GM23338 (cell line): Measurements from ENCODE around the gene GLRA2. TPM values are rescaled to one million over a fixed set of nuclear protein-coding genes. Genes with fewer than 3 reads are reported as not detected.

Experiments used
- ATAC-seq: fragments of 200-7000 bp; cut with Tn5 transposase; 3 replicates; pipeline ENCODE4 v1.9.1; 2020
- DNase-seq: peaks from one replicate; pipeline ENCODE4 v3.0.0-alpha.2; 2015; ENCODE audit warnings: low spot score
- H2AFZ ChIP-seq: fragments of 200-600 bp; sonication (generic); 2 replicates; pipeline ENCODE4 v1.8.0; 2016; ENCODE audit warnings: antibody characterized with exemption, mild to moderate bottlenecking, moderate library complexity
- H3F3A ChIP-seq: fragments of 200-600 bp; sonication (generic); replicated peaks from 2 replicates; pipeline ENCODE4 v1.8.0; 2017; ENCODE audit warnings: antibody characterized with exemption, mixed run types, low read depth
- H3K27ac ChIP-seq: fragments of 200-600 bp; sonication (generic); 2 replicates; pipeline ENCODE4 v1.6.1; 2016; ENCODE audit warnings: low read depth
- H3K27me3 ChIP-seq: fragments of 200-600 bp; sonication (generic); 2 replicates; pipeline ENCODE4 v1.8.0; 2016; ENCODE audit warnings: mild to moderate bottlenecking, mixed run types, moderate library complexity; ENCODE audit not compliant: insufficient read depth
- H3K36me3 ChIP-seq: fragments of 200-600 bp; sonication (generic); 2 replicates; pipeline ENCODE4 v1.8.0; 2016; ENCODE audit warnings: mild to moderate bottlenecking; ENCODE audit not compliant: insufficient read depth
- H3K4me1 ChIP-seq: fragments of 200-600 bp; sonication (generic); 2 replicates; pipeline ENCODE4 v1.8.0; 2016; ENCODE audit warnings: mild to moderate bottlenecking, moderate library complexity; ENCODE audit not compliant: insufficient read depth
- H3K4me2 ChIP-seq: fragments of 200-600 bp; sonication (generic); 2 replicates; pipeline ENCODE4 v1.7.1; 2017; ENCODE audit warnings: mixed run types
- H3K4me3 ChIP-seq: fragments of 200-600 bp; sonication (generic); 2 replicates; pipeline ENCODE4 v1.6.1; 2016; ENCODE audit warnings: mixed run types
- H3K79me2 ChIP-seq: fragments of 200-600 bp; sonication (generic); replicated peaks from 2 replicates; pipeline ENCODE4 v1.8.0; 2017; ENCODE audit warnings: mild to moderate bottlenecking; ENCODE audit not compliant: insufficient read depth
- H3K9me2 ChIP-seq: fragments of 200-600 bp; sonication (generic); 2 replicates; pipeline ENCODE4 v1.8.0; 2017; ENCODE audit not compliant: insufficient read depth
- H4K20me1 ChIP-seq: fragments of 200-600 bp; sonication (generic); replicated peaks from 2 replicates; pipeline ENCODE4 v1.8.0; 2017; ENCODE audit warnings: mild to moderate bottlenecking; ENCODE audit not compliant: insufficient read depth
- H3K27ac Mint-ChIP-seq: 2 replicates; pipeline ENCODE4 v1.8.0; 2020; ENCODE audit warnings: inconsistent platforms, mild to moderate bottlenecking, moderate library complexity, mixed read lengths
- H3K27me3 Mint-ChIP-seq: 3 replicates; pipeline ENCODE4 v1.8.0; 2022; ENCODE audit warnings: low read depth, mild to moderate bottlenecking, moderate library complexity, mixed read lengths, inconsistent platforms; ENCODE audit not compliant: insufficient read depth, poor library complexity
- H3K36me3 Mint-ChIP-seq: 3 replicates; pipeline ENCODE4 v1.8.0; 2021; ENCODE audit warnings: low read depth, mild to moderate bottlenecking, inconsistent platforms, moderate library complexity, mixed read lengths
- H3K4me1 Mint-ChIP-seq: 3 replicates; pipeline ENCODE4 v1.8.0; 2020; ENCODE audit warnings: mild to moderate bottlenecking, inconsistent platforms, mixed read lengths
- H3K4me3 Mint-ChIP-seq: 3 replicates; pipeline ENCODE4 v1.8.0; 2021; ENCODE audit warnings: moderate library complexity, mild to moderate bottlenecking, inconsistent platforms, mixed read lengths
- H3K9me3 Mint-ChIP-seq: 3 replicates; pipeline ENCODE4 v1.8.0; 2020; ENCODE audit warnings: moderate library complexity, mild to moderate bottlenecking, inconsistent platforms, mixed read lengths
- CREB1 ChIP-seq: fragments of 250-450 bp; sonication (Bioruptor Pico); IDR thresholded peaks from 2 replicates; pipeline ENCODE4 v1.5.0; 2020; ENCODE audit warnings: low read depth, mild to moderate bottlenecking, moderate library complexity
- EZH2 ChIP-seq: fragments of 200-600 bp; sonication (generic); IDR thresholded peaks from one replicate; pipeline ENCODE4 v1.8.0; 2017; ENCODE audit warnings: antibody characterized with exemption, mild to moderate bottlenecking, low read depth; ENCODE audit not compliant: unreplicated experiment
- EZH2phosphoT487 ChIP-seq: fragments of 200-600 bp; sonication (generic); IDR thresholded peaks from one replicate; pipeline ENCODE4 v1.8.1; 2018; ENCODE audit warnings: antibody characterized with exemption; ENCODE audit not compliant: unreplicated experiment
- JUNB ChIP-seq: IDR thresholded peaks from one replicate; pipeline ENCODE4 v1.6.1; 2016; ENCODE audit warnings: antibody characterized with exemption; ENCODE audit not compliant: unreplicated experiment
- NANOG ChIP-seq: IDR thresholded peaks from 2 replicates; pipeline ENCODE4 v1.6.1; 2016; ENCODE audit warnings: antibody characterized with exemption, borderline replicate concordance
- POLR2AphosphoS5 ChIP-seq: IDR thresholded peaks from 2 replicates; pipeline ENCODE4 v1.6.1; 2016; ENCODE audit warnings: antibody characterized with exemption, low read depth
- STAT1 ChIP-seq: IDR thresholded peaks from one replicate; pipeline ENCODE4 v1.6.1; 2016; ENCODE audit warnings: antibody characterized with exemption; ENCODE audit not compliant: unreplicated experiment
- ZNF114 ChIP-seq: fragments of 250-450 bp; sonication (Bioruptor Pico); IDR thresholded peaks from 2 replicates; pipeline ENCODE4 v1.5.0; 2020; ENCODE audit warnings: mild to moderate bottlenecking, moderate library complexity
- ZNF331 ChIP-seq: fragments of 250-450 bp; sonication (Bioruptor Pico); IDR thresholded peaks from 2 replicates; pipeline ENCODE4 v1.5.0; 2020; ENCODE audit warnings: low read depth, mild to moderate bottlenecking, moderate library complexity
- polyA plus RNA-seq: library from polyadenylated mRNA; unstranded; fragments of >200 nt; fragmentation: Nextera tagmentation; extraction: Ambion mirVana; gene quantifications from 2 replicates; pipeline ENCODE4 v1.2.1, GENCODE V29; 2016
- total RNA-seq: library from RNA; depleted of rRNA; stranded (reverse); fragments of >200 nt; shearing (Covaris generic); gene quantifications from 2 replicates; pipeline ENCODE4 v1.2.3, GENCODE V29; 2014
- TF ChIP-seq, protein P1 (sequence below), 2 experiments: fragments of 200-600 bp in 1 of 2; sonication (generic) in 1 of 2; conservative IDR thresholded peaks; 2 replicates each; pipeline versions ENCODE4 v1.5.1 to v1.6.1; 2016 to 2017; ENCODE audit warnings: antibody characterized with exemption in 2 of 2, low read depth in 2 of 2, mild to moderate bottlenecking in 2 of 2, moderate library complexity in 1 of 2
- TF ChIP-seq, protein P2 (sequence below): fragments of 250-450 bp; sonication (Bioruptor Pico); IDR thresholded peaks from 2 replicates; pipeline ENCODE4 v1.5.0; 2020; ENCODE audit warnings: mild to moderate bottlenecking, moderate library complexity
- TF ChIP-seq, protein P3 (sequence below): IDR thresholded peaks from 2 replicates; pipeline ENCODE4 v1.6.1; 2016; ENCODE audit warnings: antibody characterized with exemption
- TF ChIP-seq, protein P4 (sequence below): IDR thresholded peaks from one replicate; pipeline ENCODE4 v1.6.1; 2018; ENCODE audit warnings: antibody characterized with exemption; ENCODE audit not compliant: unreplicated experiment

GLRA2 gene
- total and polyA plus RNA-seq, 2 experiments from 2014 or later: not detected

GRCh38 chrX:14690553-14690952 is 161.2 kb downstream of the GLRA2 start:
- Mint-ChIP-seq H3K4me1 (no peaks in the 10 kb centered on the region), H3K9me3 (peaks cover 12% of the 10 kb centered on the region; the same call in 2 of the 3 replicates), H3K27ac (no peak overlapping the region), H3K4me3 (no peak overlapping the region), H3K27me3 (peaks cover 2% of the 10 kb centered on the region), H3K36me3 (peaks cover 28% of the 10 kb centered on the region; the same call in 2 of the 3 replicates)
- Histone ChIP-seq H3K4me2 (no peak overlapping the region), H3F3A (no peaks in the 10 kb centered on the region), H4K20me1 (no peaks in the 10 kb centered on the region), H3K4me3 (no peak overlapping the region), H3K79me2 (no peaks in the 10 kb centered on the region), H2AFZ (no peak overlapping the region), H3K9me2 (no peaks in the 10 kb centered on the region), H3K27ac (no peak overlapping the region), H3K27me3 (no peaks in the 10 kb centered on the region), H3K4me1 (no peaks in the 10 kb centered on the region), H3K36me3 (no peaks in the 10 kb centered on the region)
- DNase-seq (no peak), ATAC-seq (no peak)
- TF ChIP-seq NANOG (no peak), EZH2 (no peak), ZNF114 (CRISPR knock-in tag) (no peak), CREB1 (CRISPR knock-in tag) (no peak), ZNF331 (CRISPR knock-in tag) (no peak), JUNB (no peak), POLR2AphosphoS5 (no peak), EZH2phosphoT487 (no peak), STAT1 (no peak)
- TF ChIP-seq, protein P1, sequence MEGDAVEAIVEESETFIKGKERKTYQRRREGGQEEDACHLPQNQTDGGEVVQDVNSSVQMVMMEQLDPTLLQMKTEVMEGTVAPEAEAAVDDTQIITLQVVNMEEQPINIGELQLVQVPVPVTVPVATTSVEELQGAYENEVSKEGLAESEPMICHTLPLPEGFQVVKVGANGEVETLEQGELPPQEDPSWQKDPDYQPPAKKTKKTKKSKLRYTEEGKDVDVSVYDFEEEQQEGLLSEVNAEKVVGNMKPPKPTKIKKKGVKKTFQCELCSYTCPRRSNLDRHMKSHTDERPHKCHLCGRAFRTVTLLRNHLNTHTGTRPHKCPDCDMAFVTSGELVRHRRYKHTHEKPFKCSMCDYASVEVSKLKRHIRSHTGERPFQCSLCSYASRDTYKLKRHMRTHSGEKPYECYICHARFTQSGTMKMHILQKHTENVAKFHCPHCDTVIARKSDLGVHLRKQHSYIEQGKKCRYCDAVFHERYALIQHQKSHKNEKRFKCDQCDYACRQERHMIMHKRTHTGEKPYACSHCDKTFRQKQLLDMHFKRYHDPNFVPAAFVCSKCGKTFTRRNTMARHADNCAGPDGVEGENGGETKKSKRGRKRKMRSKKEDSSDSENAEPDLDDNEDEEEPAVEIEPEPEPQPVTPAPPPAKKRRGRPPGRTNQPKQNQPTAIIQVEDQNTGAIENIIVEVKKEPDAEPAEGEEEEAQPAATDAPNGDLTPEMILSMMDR (conservative IDR thresholded peaks at IDR 0.05; ENCODE audit: low read depth in 2 of 2): no peak
- TF ChIP-seq, protein P2, sequence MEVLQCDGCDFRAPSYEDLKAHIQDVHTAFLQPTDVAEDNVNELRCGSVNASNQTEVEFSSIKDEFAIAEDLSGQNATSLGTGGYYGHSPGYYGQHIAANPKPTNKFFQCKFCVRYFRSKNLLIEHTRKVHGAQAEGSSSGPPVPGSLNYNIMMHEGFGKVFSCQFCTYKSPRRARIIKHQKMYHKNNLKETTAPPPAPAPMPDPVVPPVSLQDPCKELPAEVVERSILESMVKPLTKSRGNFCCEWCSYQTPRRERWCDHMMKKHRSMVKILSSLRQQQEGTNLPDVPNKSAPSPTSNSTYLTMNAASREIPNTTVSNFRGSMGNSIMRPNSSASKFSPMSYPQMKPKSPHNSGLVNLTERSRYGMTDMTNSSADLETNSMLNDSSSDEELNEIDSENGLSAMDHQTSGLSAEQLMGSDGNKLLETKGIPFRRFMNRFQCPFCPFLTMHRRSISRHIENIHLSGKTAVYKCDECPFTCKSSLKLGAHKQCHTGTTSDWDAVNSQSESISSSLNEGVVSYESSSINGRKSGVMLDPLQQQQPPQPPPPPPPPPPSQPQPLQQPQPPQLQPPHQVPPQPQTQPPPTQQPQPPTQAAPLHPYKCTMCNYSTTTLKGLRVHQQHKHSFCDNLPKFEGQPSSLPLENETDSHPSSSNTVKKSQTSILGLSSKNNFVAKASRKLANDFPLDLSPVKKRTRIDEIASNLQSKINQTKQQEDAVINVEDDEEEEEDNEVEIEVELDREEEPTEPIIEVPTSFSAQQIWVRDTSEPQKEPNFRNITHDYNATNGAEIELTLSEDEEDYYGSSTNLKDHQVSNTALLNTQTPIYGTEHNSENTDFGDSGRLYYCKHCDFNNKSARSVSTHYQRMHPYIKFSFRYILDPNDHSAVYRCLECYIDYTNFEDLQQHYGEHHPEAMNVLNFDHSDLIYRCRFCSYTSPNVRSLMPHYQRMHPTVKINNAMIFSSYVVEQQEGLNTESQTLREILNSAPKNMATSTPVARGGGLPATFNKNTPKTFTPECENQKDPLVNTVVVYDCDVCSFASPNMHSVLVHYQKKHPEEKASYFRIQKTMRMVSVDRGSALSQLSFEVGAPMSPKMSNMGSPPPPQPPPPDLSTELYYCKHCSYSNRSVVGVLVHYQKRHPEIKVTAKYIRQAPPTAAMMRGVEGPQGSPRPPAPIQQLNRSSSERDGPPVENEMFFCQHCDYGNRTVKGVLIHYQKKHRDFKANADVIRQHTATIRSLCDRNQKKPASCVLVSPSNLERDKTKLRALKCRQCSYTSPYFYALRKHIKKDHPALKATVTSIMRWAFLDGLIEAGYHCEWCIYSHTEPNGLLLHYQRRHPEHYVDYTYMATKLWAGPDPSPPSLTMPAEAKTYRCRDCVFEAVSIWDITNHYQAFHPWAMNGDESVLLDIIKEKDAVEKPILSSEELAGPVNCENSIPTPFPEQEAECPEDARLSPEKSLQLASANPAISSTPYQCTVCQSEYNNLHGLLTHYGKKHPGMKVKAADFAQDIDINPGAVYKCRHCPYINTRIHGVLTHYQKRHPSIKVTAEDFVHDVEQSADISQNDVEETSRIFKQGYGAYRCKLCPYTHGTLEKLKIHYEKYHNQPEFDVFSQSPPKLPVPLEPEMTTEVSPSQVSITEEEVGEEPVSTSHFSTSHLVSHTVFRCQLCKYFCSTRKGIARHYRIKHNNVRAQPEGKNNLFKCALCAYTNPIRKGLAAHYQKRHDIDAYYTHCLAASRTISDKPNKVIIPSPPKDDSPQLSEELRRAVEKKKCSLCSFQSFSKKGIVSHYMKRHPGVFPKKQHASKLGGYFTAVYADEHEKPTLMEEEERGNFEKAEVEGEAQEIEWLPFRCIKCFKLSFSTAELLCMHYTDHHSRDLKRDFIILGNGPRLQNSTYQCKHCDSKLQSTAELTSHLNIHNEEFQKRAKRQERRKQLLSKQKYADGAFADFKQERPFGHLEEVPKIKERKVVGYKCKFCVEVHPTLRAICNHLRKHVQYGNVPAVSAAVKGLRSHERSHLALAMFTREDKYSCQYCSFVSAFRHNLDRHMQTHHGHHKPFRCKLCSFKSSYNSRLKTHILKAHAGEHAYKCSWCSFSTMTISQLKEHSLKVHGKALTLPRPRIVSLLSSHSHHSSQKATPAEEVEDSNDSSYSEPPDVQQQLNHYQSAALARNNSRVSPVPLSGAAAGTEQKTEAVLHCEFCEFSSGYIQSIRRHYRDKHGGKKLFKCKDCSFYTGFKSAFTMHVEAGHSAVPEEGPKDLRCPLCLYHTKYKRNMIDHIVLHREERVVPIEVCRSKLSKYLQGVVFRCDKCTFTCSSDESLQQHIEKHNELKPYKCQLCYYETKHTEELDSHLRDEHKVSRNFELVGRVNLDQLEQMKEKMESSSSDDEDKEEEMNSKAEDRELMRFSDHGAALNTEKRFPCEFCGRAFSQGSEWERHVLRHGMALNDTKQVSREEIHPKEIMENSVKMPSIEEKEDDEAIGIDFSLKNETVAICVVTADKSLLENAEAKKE (CRISPR knock-in tag): no peak
- TF ChIP-seq, protein P3, sequence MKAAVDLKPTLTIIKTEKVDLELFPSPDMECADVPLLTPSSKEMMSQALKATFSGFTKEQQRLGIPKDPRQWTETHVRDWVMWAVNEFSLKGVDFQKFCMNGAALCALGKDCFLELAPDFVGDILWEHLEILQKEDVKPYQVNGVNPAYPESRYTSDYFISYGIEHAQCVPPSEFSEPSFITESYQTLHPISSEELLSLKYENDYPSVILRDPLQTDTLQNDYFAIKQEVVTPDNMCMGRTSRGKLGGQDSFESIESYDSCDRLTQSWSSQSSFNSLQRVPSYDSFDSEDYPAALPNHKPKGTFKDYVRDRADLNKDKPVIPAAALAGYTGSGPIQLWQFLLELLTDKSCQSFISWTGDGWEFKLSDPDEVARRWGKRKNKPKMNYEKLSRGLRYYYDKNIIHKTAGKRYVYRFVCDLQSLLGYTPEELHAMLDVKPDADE: no peak
- TF ChIP-seq, protein P4, sequence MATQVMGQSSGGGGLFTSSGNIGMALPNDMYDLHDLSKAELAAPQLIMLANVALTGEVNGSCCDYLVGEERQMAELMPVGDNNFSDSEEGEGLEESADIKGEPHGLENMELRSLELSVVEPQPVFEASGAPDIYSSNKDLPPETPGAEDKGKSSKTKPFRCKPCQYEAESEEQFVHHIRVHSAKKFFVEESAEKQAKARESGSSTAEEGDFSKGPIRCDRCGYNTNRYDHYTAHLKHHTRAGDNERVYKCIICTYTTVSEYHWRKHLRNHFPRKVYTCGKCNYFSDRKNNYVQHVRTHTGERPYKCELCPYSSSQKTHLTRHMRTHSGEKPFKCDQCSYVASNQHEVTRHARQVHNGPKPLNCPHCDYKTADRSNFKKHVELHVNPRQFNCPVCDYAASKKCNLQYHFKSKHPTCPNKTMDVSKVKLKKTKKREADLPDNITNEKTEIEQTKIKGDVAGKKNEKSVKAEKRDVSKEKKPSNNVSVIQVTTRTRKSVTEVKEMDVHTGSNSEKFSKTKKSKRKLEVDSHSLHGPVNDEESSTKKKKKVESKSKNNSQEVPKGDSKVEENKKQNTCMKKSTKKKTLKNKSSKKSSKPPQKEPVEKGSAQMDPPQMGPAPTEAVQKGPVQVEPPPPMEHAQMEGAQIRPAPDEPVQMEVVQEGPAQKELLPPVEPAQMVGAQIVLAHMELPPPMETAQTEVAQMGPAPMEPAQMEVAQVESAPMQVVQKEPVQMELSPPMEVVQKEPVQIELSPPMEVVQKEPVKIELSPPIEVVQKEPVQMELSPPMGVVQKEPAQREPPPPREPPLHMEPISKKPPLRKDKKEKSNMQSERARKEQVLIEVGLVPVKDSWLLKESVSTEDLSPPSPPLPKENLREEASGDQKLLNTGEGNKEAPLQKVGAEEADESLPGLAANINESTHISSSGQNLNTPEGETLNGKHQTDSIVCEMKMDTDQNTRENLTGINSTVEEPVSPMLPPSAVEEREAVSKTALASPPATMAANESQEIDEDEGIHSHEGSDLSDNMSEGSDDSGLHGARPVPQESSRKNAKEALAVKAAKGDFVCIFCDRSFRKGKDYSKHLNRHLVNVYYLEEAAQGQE: no peak
